Sigmoid colon (tissue), 4 donors: ENCODE results near the gene TMEM181.

ENCODE experiments used
- EP300 ChIP-seq, 4 donors: sonication (generic); formaldehyde crosslinking; IDR thresholded peaks; one replicate each; pipeline ENCODE4 v1.6.1; 2017; ENCODE audit warnings: antibody characterized with exemption in 4 of 4
- POLR2A ChIP-seq, 2 donors: fragments of 450-650 bp; IDR thresholded peaks; one replicate each; pipeline ENCODE4 v1.6.1; 2016; ENCODE audit warnings: antibody characterized with exemption in 2 of 2, mild to moderate bottlenecking in 2 of 2, moderate library complexity in 2 of 2
- POLR2AphosphoS5 ChIP-seq, 4 donors: sonication (generic); formaldehyde crosslinking; IDR thresholded peaks; one replicate each; pipeline ENCODE4 v1.6.1; 2017; ENCODE audit warnings: antibody characterized with exemption in 4 of 4
- TF ChIP-seq, protein P1 (sequence below), 4 experiments: fragments of 450-650 bp in 3 of 4; fragments of 200-600 bp in 1 of 4; IDR thresholded peaks; one replicate each; pipeline ENCODE4 v1.5.1; 2016 to 2019; ENCODE audit warnings: antibody characterized with exemption in 4 of 4, mild to moderate bottlenecking in 3 of 4, moderate library complexity in 2 of 4

DNA sequence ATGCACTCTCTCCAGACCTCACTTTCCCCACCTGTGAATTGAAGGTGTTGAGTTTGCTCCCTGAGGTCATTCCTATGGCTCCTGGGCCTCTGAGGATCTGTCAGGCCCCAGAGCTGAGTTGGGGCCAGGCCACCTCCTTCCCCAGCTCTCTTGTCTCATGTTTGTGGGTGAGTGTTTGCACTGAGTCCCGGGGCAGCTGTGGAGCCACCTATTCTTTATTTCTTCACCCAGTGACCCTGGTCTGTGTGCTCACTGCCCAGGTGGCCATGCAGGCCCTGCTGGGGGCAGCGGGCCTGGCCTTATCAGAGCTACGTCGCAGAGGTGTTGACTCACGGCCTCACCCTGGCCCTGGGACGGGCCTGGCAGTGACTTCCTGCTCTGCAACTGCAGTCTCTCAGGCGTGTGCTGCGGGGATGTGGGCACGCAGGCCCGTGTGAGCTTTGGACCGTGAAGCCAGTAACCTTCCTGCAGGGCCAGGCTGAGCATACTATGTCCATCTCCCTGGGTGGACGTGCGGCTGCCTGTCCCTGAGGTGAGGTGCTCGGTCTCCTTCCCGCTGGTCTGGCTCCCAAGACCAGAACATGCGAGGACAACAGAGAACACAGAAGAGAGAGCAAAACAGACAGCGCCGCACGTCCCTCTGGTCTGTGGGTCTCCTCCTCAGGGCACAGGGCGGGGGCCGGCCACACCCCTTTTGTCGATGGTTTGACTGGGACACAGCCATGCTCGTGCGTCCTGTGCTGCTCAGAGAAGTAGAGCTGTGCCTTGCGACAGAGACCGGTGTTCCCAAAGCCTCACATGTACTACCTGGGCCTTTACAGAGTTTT lies 12.1 kb downstream of the TMEM181 start:
- TF ChIP-seq, protein P1, sequence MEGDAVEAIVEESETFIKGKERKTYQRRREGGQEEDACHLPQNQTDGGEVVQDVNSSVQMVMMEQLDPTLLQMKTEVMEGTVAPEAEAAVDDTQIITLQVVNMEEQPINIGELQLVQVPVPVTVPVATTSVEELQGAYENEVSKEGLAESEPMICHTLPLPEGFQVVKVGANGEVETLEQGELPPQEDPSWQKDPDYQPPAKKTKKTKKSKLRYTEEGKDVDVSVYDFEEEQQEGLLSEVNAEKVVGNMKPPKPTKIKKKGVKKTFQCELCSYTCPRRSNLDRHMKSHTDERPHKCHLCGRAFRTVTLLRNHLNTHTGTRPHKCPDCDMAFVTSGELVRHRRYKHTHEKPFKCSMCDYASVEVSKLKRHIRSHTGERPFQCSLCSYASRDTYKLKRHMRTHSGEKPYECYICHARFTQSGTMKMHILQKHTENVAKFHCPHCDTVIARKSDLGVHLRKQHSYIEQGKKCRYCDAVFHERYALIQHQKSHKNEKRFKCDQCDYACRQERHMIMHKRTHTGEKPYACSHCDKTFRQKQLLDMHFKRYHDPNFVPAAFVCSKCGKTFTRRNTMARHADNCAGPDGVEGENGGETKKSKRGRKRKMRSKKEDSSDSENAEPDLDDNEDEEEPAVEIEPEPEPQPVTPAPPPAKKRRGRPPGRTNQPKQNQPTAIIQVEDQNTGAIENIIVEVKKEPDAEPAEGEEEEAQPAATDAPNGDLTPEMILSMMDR (IDR thresholded peaks at IDR 0.05) = no peak
- TF ChIP-seq POLR2A (IDR thresholded peaks at IDR 0.05) = no peak
- no peak for TF ChIP-seq POLR2AphosphoS5 (IDR thresholded peaks at IDR 0.05)
- TF ChIP-seq EP300 (IDR thresholded peaks at IDR 0.05) = no peak
